Fibroblast of skin of abdomen (primary cell): ENCODE data around the gene WDFY3.

Source experiments
- DNase-seq: peaks from one replicate; pipeline ENCODE4 v3.0.0-alpha.2; 2013

WDFY3 gene

GRCh38 chr4:84944947-84945346, 21.5 kb downstream of the WDFY3 start:
- peak; percentile 24 for DNase-seq

- no peak for DNase-seq
Measured at GRCh38 chr4:84940960-84941359, 25.5 kb downstream of the WDFY3 start.

- no peak for DNase-seq
Measured at GRCh38 chr4:84939113-84939512, 27.4 kb downstream of the WDFY3 start.

GRCh38 chr4:84938316-84938715, 28.2 kb downstream of the WDFY3 start:
- DNase-seq, result peak; percentile 81

- DNase-seq, result no peak
Measured at GRCh38 chr4:84937381-84937977, 29.0 kb downstream of the WDFY3 start.

GRCh38 chr4:84936123-84936522, 30.4 kb downstream of the WDFY3 start:
- no peak for DNase-seq

- DNase-seq, result no peak
Measured at GRCh38 chr4:84932462-84932861, 34.0 kb downstream of the WDFY3 start.

GRCh38 chr4:84931961-84932360, 34.5 kb downstream of the WDFY3 start:
- DNase-seq, result no peak

GRCh38 chr4:84931274-84931673, 35.2 kb downstream of the WDFY3 start:
- DNase-seq, result no peak

GRCh38 chr4:84928089-84928488, 38.4 kb downstream of the WDFY3 start:
- DNase-seq, result no peak

GRCh38 chr4:84927428-84927827, 39.1 kb downstream of the WDFY3 start:
- no peak for DNase-seq

GRCh38 chr4:84925558-84925957, 40.9 kb downstream of the WDFY3 start:
- DNase-seq, result no peak

GRCh38 chr4:84924434-84924833, 42.1 kb downstream of the WDFY3 start:
- DNase-seq, result no peak

GRCh38 chr4:84920617-84921016, 45.9 kb downstream of the WDFY3 start:
- peak; percentile 78 for DNase-seq

GRCh38 chr4:84917869-84918600, 48.5 kb downstream of the WDFY3 start:
- peak; percentile 18 for DNase-seq

GRCh38 chr4:84917086-84917821, 49.2 kb downstream of the WDFY3 start:
- peak; percentile 16 for DNase-seq

- peak; percentile 7 for DNase-seq
Measured at GRCh38 chr4:84916227-84916626, 50.3 kb downstream of the WDFY3 start.

- DNase-seq, result no peak
Measured at GRCh38 chr4:84915396-84915780, 51.1 kb downstream of the WDFY3 start.

GRCh38 chr4:84914686-84915395, 51.6 kb downstream of the WDFY3 start:
- no peak for DNase-seq

GRCh38 chr4:84913176-84913575, 53.3 kb downstream of the WDFY3 start:
- DNase-seq, result no peak

- no peak for DNase-seq
Measured at GRCh38 chr4:84912741-84913140, 53.7 kb downstream of the WDFY3 start.

- DNase-seq, result no peak
Measured at GRCh38 chr4:84908876-84909275, 57.6 kb downstream of the WDFY3 start.

GRCh38 chr4:84907145-84907544, 59.3 kb downstream of the WDFY3 start:
- DNase-seq, result no peak
